Stimulated activated CD4-positive, alpha-beta T cell treated with anti-CD3 and anti-CD28 coated beads, TNF-alpha, amount 100 ng/mL, for 4 hours (primary cell): Measurements from ENCODE around the gene TAF4B.

Experiments used
- DNase-seq, 3 experiments: peaks; one replicate each; pipeline ENCODE4 v3.0.0-alpha.2; 2020; ENCODE audit warnings: low read depth in 3 of 3

The TAF4B gene

DNA sequence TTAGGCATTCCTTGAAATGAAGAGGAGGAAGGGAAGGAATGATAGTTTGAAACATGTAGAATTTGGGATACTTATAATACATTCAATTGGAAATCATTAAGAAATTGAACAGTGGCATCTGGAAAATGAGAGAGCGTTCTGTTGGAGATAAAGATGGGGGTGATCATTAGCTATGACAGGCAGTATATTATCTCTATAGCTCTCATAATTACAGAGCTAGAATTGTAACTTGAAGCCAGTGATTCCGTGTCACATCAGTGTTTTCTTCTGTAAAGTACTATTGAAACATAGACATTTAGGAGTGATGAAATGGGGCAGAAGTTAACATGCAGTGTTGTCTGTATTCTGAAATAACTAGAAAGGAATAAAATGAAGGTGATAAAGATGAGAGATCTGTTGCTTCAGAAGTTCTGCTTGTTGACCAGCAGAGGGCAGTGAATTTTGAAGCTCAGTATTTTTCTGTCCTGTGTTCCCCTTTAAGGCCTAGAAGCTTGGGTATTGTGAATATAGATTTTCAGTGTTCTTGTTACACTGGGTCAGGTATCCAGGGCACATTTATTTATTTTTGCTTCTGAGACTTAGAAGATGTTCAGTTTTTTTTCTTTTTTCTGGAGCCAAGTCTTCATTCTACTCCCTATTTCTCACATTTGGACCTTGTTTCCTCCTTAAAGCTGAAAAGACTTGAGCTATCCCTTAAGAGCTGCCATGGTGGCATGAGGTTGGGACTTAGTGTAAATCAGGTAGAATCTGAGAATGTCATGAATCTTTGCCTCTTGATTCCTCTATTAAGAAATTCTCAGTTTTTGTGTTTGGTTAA is 157.4 kb downstream of the TAF4B start:
- DNase-seq = no peak

DNA sequence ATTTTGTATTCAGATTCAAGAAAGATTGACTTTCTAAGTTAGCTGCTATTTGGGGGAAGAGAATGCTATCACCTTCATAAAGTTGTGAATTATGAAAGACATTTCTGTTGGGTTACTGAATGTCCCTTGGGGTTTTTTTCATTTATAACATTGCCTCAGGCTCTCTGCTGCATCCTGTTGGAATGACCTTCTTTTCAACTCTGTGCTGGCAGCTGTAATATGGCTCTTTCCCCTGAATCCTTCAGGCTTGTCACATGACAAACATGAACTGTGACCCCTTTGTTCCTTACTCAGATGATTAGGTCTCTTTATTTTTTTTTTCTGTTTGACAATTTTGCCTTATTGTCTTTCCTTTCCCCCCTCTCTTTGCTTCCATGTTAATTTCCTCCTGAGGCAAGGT is 159.8 kb downstream of the TAF4B start:
- DNase-seq = no peak

DNA sequence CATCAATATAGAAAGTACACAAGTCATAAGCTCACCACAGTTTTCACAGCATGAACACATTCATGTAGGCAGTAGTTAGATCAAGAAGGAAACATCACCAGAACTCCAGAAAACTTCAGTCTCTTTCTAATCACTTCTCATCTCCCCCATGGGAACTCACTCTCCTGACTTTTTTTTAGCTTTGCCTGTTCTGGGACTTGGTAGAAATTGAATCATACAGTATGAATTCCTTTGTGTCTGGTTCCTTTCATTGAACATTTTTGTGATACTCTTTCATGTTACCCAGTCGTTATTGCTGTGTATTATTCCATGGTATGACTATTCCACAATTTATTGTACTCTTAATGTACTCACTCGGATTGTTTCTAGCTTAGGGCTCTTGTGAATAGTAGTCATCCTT is 160.2 kb downstream of the TAF4B start:
- DNase-seq = no peak

DNA sequence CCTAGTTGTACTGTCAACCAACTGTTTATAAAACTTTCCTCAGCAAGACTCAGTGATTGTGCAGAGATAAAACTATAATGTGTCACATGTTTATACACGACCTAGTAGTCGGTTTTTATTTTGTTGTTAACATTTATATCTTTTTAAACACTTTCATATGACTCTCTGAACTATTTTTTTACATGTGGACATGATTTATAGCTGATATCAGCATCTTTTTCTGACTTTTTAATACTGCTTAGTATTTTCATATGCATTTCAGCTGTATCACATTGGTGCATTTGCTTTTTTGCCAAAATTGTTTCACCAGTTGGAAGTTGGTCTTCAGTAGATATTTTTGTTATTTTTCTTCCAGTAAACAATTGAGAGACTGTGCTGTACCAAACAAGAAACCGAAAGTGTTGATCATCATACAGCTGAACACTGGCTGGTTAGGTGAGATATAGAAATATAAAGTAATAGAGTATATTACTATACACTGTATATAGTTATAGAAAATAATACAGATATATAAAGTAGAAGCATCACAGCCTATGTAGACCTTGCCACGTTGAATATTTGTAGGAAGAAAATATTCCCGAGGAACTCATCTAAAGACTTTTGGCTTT is 167.9 kb downstream of the TAF4B start:
- no peak for DNase-seq

DNA sequence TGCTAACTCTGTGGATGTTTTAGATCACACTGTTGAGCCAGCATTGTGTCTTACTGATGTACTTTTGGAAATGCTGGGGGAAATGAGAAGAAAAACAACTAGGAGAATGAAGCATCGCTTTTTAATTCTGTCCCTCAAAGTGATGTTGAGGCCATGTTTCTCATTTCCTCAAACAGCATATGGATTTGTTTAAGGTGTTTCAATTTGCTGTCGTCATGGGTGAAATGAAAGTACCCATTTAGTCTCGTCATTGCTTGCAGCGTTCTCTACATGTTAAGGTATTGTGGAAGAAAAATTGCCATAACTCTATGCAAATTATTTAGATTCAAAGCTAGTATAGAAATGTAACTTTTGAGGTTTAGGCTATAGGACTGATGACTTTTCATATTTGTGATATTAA is 170.8 kb downstream of the TAF4B start:
- no peak for DNase-seq

DNA sequence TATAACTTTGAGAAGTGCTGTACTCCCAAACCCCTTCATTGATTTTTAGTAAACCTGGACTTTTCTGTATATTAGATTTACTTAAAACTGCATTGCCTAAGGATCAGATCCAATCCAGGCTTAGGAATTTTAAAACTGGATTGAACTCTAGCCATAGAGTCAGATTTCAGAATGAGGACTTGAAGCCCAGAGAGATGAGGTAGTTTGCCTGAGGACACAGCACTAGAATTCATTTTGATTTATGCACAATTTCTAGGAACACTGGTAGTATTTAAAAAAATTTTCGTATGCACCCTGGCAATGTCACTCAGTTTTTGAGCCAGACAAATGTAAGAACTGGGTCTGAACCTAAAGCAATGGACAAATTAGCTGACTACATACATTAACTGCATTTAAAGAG is 177.2 kb downstream of the TAF4B start:
- no peak for DNase-seq

DNA sequence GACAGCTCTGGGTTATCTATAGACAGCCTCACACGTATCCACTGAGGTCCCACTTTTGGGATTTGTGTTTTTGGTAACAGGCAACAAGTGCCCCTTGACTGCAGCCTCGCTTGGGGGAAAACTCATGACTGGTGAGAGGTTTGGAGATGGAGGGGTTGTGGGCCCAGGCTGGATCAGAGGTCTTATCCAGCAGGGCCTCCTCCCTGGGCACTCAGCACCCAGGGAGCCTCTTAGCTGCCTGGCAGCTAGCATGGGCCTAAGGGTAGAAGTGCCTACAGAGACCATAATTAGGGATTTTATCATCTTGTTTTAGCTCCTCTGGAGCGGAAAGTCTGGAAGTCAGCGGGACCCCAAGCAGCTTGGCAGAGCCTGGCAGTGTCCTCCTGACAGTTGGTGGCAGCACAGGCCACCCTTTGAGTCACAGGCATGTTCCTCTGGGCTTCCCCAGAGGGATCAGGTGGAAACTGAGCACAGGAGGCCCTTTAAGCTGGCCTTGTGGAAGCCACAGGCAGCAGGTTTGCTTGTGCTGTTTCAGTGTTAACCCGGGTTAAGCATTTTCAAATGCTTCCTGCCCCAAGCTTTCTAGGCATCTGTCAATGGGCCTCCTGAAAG is 179.1 kb downstream of the TAF4B start:
- no peak for DNase-seq

DNA sequence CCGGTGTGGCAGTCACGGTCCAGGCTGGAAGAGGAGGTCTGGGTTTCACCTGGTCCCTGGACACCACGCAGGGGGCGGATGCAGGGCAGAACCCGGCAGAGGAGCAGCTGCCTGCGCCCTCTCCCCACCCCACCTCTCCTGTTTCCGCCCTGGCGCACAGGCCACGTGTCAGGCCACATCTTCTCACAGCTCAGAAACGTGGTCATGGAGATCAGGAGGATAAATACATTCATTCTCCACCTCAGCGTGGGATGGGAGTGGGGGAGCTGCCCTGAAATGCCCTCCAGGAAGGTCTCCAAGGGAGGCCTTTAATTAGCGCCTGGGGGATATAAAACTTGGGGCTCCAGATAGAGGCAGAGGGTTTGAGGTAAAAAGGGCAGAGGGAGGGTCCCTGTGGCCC is 180.1 kb downstream of the TAF4B start:
- DNase-seq = no peak

DNA sequence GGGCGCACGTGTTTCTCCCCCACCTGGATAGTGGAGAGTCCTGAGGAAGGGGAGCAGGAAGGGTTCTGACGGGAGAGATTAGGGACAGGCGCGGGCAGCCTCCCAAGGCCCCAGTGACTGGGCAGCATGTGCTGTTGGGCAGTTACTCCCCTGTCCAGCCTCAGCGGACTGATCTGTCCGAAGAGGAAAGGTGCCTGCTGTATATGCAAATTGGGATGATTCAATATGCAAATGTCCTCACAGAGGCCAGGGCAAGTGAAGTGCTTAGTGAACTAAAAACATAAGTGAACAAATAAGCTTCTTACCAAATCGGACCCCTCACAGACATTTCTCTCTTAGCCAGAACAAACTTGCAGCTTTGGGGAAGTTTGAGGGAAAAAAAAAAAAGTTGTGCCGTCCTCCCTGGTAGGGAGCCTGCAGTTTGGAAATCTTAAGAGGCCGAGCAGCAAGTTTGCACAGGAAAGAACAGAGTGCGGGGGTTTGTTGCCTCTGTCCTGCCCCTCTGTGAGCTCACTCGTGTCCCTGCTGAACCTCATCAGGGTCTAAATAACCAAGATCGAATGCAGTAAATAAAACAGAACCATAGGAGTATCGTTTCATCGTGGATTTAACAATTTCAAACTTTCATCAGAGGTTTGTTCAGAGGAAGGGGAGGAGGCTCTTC is 180.7 kb downstream of the TAF4B start:
- DNase-seq = no peak

DNA sequence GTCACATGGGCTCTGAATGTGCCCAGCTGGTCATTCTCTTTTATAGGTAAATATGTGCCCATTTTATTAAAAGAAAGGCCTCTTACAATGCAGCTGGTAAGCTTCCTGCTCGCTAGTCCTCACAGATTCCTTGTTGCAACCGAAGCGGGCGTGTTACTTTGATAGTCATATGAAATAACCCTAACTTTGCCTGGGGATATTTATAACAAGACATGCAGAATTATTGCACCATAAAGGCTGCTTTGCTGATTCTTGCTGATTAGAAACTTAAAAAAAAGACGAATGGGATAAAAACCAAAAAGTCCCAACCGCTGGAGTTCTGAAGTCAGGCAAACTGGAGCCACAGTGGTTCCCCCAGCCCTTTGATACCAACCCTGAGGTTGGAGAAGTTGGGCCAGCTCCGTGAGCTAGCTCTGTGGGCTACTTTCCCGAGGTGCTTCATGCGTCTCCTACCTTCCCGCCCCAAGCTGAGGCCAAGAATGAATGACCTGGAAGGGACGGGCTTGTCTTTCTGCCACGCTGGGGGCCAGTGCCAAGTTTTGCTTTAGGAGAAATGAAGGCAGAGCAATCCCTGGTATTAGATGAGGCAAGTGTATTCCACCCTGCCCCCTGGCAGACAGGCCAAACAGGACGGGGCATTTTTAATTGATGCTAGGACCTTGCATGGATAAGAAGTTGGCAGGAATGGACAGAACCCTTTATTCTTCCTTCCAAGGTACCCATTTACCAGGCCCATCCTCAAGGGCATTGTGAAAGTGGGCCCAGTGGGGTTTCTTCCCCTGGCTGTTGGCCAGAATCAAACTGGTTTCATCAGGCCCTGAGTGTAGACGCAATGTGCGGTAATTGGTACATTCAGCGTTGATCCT is 181.7 kb downstream of the TAF4B start:
- no peak for DNase-seq

DNA sequence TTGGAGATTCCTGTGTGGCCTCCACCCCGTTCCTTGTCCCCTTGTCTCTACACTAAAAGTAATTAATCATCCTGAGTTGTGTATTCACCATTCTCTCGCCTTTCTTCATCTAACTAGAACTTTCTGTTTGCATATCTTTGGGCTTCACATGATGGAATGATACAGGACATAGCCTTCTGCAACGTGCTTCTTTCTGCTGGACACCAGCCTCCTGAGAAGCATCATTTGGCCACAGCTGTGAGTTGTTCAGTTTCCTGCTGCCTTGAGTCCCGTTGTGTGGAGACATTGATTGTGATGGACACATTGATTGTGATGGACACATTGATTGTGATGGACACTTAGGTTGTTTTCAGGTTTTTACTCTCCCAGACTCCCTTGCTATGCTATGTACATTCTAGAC is 182.8 kb downstream of the TAF4B start:
- no peak for DNase-seq

DNA sequence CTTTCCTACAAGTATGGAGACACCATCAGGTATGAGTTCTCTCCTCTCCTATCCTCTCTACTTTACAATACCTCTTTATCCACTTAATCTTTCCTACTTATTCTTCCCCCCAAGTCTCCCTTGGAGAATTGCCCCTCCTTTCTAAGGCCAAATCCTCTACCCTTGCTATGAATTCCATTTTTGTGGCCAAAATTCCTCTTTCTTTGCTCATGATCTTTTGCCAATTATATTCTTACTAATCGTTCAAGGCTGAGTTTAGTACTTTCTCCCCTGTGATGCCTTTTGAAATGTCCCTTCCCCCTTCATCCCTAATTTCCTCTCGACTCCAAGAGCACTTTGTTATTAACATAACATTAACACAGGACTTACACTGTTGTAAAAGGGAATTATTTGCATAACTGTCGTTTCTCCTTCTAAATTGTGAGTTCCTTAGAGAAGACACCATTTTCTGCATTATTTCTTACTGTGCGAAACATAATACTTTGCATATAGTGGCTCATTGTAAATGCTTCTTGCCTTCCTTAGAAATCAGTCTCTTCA is 188.7 kb downstream of the TAF4B start:
- no peak for DNase-seq

DNA sequence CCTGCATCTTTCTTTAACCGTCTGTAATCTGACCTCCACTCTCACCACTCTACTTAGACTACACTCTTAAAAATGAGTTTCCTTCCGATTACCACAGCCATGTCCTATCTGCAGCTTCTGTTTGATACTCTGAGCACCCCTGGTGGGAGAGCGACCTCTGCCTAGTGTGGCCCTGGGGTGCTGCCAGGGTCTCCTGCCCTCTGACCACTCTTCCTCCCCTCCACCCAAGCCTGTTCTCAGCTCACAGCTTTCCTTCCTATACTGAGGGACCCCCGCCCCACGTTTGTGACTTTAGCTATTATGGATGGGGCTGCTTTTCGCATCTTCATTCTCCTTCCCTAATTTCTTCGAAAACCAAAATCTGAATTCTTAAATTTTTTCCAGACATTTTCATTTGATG is 189.4 kb downstream of the TAF4B start:
- DNase-seq = no peak

DNA sequence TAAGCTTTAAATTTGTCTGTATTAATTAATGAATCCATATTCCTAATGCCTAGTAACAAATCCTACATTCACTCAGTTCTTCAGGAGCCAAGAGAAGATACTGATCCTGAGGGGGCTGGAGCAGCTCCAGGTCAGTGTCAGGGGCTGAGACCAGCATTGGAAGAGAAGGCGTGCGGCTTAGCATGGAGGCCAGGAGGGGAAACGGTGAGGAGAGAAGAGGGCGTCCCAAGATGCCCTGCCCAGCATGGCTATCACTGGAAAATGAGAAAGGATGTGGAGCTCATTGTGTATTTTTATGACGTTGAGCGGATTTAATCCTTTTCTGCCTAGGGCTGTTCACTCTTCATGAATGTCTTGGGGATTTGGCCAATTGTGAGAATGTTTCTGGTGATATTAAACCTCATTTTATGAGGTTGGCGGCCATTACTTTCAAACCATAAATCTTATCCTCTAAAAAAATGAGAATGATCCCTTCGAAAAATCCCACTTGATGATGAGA is 190.5 kb downstream of the TAF4B start:
- no peak for DNase-seq

DNA sequence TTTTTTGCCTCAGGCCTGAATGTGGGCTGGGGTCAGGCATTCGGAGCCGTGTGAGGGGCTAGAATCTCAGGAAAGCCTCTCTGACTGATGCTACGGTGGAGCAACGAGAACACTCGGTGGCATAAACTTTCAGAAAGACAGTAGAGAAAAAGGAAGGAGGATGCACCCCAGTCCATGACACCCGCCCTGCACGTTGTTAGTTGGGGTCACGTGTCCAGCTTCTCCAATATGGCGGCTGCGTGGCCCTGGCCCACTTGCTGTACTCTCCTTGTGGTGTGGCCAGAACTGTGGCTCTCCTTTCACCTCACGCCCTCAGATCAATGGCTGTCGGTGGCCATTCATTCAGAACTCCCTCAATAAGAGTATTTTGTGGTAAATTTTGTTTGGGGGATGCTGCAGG is 190.9 kb downstream of the TAF4B start:
- no peak for DNase-seq

DNA sequence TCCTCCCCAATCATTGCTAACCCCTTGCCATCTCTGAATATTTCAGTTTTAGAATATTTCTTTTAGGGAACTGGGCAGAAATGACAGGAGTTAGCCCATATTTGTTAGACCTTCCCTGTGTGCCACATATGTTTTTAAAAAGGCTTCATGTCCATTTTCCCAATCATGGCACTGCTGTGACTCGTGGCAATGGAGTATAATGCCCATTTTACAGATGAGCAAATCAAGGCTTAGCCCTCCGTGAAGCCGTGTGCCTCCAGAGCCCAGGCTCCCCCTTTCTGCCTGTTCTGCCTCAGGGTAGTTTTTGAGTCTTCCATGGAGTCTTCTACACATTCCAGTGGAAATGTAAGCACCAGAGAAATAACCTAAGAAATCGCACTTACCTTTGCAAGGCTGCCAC is 192.0 kb downstream of the TAF4B start:
- DNase-seq = no peak

DNA sequence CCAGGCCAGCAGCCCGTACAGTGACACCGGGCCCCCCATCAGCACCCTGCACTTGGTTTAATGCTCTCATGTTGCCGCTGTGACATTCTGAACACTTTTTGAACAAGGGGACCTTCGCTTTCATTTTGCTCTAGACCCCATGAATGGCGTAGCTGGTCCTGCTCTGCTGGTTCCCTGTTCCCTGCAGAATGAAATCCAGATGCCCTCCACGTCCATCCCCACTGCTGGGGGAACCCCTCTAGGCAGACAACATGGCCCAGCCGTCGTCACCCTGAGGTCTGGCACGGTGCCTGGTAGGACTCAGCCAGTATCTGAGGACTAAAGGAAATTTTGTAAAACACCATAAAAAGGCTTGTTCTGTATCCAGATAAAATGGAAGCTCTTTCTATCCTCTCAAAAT is 193.5 kb downstream of the TAF4B start:
- no peak for DNase-seq

DNA sequence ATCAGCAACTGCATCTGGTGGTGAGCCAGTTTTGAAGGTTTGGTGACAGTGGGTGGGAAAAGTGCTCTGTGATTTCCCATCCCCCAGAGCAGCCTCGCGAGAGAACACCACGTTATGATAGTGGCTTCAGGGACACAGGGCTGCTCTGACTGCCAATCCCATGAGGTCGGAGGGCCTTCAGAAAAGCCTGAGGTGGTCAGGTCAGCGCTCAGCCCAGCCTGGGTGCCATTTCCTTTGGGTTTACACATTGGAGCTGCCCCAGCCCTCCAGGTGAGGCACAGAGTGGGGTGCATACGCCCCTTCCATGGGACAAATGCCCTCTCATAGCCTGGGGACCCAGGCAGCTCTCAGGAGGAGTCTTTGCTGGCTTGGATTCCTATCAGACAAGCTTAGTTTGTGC is 195.3 kb downstream of the TAF4B start:
- no peak for DNase-seq

DNA sequence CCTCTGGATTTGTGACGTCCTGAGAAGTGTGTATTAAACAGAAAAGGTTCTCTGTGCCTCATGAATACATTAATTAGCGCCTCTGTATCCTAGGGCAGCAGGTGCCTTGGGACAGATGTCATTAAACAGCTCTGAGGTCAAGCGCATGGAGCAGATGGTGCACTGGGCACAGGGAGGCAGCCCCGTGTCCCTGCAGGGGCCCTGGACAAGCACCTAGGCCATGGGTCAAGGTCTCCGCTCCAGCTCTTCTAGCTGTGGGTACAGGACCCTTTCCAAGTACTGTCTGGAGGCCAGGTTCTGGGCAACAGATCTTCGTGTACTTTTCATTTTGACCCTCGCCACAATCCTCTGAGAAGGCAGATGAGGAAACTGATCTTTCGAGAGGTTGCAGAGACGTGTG is 195.7 kb downstream of the TAF4B start:
- no peak for DNase-seq

DNA sequence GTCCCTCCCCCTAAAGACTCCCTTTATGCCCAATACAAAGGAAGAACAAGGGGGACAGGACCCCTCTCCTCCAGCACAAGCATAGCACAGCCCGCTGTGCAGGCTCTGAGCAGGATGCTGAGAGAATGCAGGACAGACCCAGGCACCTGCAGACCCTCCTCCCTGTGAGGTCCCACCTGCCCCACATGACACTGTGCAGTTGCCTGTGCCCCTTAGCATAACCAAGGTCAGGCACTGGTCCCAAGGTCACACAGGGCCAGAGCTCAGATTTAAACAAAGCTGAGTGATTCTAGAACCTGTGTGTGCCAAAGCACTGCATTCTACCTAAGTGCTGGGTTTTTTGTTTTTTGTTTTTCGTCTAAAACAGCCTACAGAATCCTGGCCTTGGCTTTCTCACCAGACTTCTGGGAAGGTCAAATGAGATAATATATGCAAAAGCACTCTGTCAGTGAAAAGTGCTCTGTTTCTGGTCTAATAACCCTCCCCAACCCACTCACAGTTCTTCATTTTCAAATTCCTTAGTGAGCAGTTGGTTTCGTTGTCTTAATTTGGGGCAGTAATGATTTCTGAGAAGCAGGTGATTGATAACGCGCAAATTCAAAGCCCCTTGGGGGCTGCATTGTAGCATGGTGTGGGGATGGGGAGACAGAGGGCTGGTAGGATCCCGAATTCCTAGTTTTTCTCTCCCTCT is 196.4 kb downstream of the TAF4B start:
- no peak for DNase-seq
